ENCODE data around the gene PSMA7. TPM values are rescaled to one million over a fixed set of nuclear protein-coding genes. Genes with fewer than 3 reads are reported as not detected.

PSMA7 gene
- total RNA-seq, 1 experiment from 2014 or later = 332 TPM

GRCh38 chr20:62138912-62139311 lies 4.3 kb downstream of the PSMA7 start:
- H3K18ac ChIP-seq (ENCODE audit: insufficient read length, low read depth, low read length) = no peak overlapping the region
- H3K56ac ChIP-seq (ENCODE audit: insufficient read length, low read depth, low read length) = no peak overlapping the region
- no peak overlapping the region for H2BK15ac ChIP-seq (ENCODE audit: low read depth, low read length)
- Mint-ChIP-seq H3K9me3 (no peaks in the 10 kb centered on the region), H3K4me3 (no peak overlapping the region), H3K27ac (no peak overlapping the region), H3K27me3 (ENCODE audit: low read depth) (no peaks in the 10 kb centered on the region; the same call in 1 of the 2 replicates), H3K36me3 (ENCODE audit: insufficient read depth in 1 of 3, low read depth in 3 of 3) (peaks cover 40 to 84% (median 64%) of the 10 kb centered on the region in 3 experiments; a peak in 6 of 7 replicates), H3K4me1 (peaks cover 15% of the 10 kb centered on the region in 2 experiments)
- no peak overlapping the region for H4K91ac ChIP-seq (ENCODE audit: insufficient read length, low read depth, low read length)
- no peak overlapping the region for H4K5ac ChIP-seq (ENCODE audit: insufficient read length, low read depth, low read length)
- no peaks in the 10 kb centered on the region for H3K4me1 ChIP-seq (ENCODE audit: insufficient read depth, low read length)
- H3K4ac ChIP-seq (ENCODE audit: low read depth, low read length) = no peak overlapping the region
- no peak overlapping the region for H2AK5ac ChIP-seq (ENCODE audit: insufficient read length, low read length)
- H3K4me2 ChIP-seq (ENCODE audit: insufficient read depth, insufficient read length, low read length) = no peak overlapping the region
- TF ChIP-seq CTCF (conservative IDR thresholded peaks at IDR 0.05) = no peak
- H3K79me1 ChIP-seq (ENCODE audit: insufficient read depth, low read depth, low read length, poor library complexity, severe bottlenecking) = no peaks in the 10 kb centered on the region
- no peaks in the 10 kb centered on the region for H3K27me3 ChIP-seq (ENCODE audit: insufficient read depth, low read length)
- H2BK20ac ChIP-seq (ENCODE audit: low read depth, low read length, poor library complexity, severe bottlenecking) = no peak overlapping the region
- no peaks in the 10 kb centered on the region for H3K9me3 ChIP-seq (ENCODE audit: control insufficient read depth, low read depth, low read length)
- peaks cover 7% of the 10 kb centered on the region for H3K23me2 ChIP-seq (ENCODE audit: insufficient read length, low read depth, low read length, poor library complexity, severe bottlenecking)
- no peak overlapping the region for H2AFZ ChIP-seq (ENCODE audit: low read length)
- no peak overlapping the region for H2BK12ac ChIP-seq (ENCODE audit: insufficient read length, low read depth, low read length)
- H3T11ph ChIP-seq (ENCODE audit: low read length) = no peak overlapping the region
- no peak overlapping the region for H2BK5ac ChIP-seq (ENCODE audit: insufficient read length, low read length)
- H3K79me2 ChIP-seq (ENCODE audit: insufficient read depth, low read length) = peaks cover 18% of the 10 kb centered on the region; the same call in 1 of the 2 replicates
- no peak overlapping the region for H4K8ac ChIP-seq (replicated peaks; ENCODE audit: insufficient read length, low read depth, low read length)
- WGBS (ENCODE audit: extremely low coverage, insufficient read length, low lambda C conversion rate) = no CpG with 5 or more reads among the region's 10 CpGs
- no peak overlapping the region for H3K9ac ChIP-seq (ENCODE audit: extremely low read depth, insufficient read length, low read length)
- H3K14ac ChIP-seq (ENCODE audit: insufficient read depth, low read length) = no peak overlapping the region
- H2BK120ac ChIP-seq (ENCODE audit: low read depth, low read length, poor library complexity, severe bottlenecking) = no peak overlapping the region
- no peak for DNase-seq
- no peak overlapping the region for H3K27ac ChIP-seq (ENCODE audit: insufficient read length, low read depth, low read length)
- no peaks in the 10 kb centered on the region for H4K20me1 ChIP-seq (ENCODE audit: control insufficient read depth, insufficient read depth, insufficient read length)
- no peak overlapping the region for H3K23ac ChIP-seq (ENCODE audit: insufficient read length, low read depth, low read length)
